AG09319 (cell line): ENCODE data around the gene ATP6V1D.

Experiments
- DNase-seq: peaks from one replicate; pipeline ENCODE4 v3.0.0-alpha.2; 2010; ENCODE audit warnings: low read depth; ENCODE audit errors: extremely low read depth
- TF ChIP-seq, protein P1 (sequence below): IDR thresholded peaks from 2 replicates; pipeline ENCODE4 v1.5.1; 2011; ENCODE audit warnings: low read depth, mild to moderate bottlenecking, inconsistent platforms, low read length, moderate library complexity

Gene ATP6V1D

DNA sequence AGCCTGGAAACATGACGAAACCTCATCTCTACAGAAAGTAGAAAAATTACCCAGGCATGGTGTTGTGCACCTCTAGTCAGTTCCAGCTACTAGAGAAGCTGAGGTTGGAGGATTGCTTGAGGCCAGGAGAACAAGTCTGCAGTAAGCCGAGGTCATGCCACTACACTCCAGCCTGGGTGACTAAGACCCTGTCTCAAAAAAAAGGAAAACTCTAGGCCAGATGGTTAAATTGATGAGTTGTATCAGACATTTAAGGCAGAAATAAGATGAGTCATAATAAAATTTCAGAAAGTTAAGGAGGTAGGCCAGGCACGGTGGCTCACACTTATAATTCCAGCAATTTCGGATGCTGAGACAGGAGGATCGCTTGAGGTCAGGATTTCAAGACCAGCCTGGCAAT is 11.2 kb upstream of the ATP6V1D start:
- TF ChIP-seq, protein P1, sequence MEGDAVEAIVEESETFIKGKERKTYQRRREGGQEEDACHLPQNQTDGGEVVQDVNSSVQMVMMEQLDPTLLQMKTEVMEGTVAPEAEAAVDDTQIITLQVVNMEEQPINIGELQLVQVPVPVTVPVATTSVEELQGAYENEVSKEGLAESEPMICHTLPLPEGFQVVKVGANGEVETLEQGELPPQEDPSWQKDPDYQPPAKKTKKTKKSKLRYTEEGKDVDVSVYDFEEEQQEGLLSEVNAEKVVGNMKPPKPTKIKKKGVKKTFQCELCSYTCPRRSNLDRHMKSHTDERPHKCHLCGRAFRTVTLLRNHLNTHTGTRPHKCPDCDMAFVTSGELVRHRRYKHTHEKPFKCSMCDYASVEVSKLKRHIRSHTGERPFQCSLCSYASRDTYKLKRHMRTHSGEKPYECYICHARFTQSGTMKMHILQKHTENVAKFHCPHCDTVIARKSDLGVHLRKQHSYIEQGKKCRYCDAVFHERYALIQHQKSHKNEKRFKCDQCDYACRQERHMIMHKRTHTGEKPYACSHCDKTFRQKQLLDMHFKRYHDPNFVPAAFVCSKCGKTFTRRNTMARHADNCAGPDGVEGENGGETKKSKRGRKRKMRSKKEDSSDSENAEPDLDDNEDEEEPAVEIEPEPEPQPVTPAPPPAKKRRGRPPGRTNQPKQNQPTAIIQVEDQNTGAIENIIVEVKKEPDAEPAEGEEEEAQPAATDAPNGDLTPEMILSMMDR: no peak
- DNase-seq: no peak

GRCh38 chr14:67365476-67365875 is 5.9 kb upstream of the ATP6V1D start:
- TF ChIP-seq, protein P1: no peak
- DNase-seq: no peak

DNA sequence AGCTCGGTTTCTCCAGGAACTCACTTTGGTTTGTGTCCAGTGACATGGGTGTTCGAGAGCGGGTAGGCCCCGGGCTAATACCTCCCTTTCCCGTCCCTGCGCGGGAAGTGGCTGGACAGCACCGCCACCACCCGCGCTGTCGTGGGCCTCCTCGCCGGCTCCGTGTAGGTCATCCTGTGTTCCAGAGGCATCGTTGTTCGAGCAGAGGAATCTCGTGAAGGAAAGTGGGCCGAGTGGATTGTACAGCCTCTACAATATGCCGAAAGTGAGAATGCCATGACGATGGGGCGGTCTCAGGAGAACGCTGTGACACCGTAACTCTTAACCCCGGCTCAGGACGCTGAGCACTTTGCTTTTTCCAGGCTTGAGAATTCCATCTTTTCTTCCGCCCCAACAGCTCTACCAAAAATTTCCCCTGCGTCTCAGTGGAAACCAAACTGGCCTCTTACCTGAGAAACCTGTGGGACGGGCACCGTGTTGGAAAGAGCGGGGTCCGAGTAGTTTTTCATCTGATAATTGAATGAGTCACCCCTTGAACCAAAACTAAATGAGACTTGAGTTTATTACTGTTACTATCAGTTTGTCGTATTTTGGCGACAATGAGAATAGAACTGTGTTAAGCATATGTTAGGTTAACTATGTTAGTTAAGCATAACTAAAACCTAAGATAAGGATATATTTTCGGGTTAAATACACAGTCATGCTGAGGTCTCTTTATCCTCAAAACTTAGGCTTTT is 1.0 kb upstream of the ATP6V1D start:
- DNase-seq: no peak
- TF ChIP-seq, protein P1: no peak

- TF ChIP-seq, protein P1: no peak
- DNase-seq: peak; percentile 8
Observed at GRCh38 chr14:67358924-67359774, 455 bp downstream of the ATP6V1D start.

DNA sequence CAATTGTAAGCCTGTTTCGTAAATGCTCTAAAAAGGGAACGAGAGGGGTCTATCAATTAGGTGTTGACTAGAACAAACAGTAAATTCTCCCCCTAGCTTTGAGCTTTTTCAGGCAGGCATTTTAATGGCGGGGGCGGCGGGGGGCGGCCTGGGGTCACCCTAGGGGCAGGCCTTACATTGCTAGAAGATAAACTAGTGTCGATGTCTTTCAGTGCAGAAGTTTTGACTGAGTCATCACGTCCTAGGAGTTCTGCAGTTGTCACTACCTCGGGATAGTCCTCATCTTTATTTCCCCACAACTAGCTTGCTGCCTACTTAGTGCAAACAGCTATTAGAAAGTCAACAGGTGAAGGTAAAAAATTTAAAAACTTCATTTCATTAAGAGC is 1.6 kb downstream of the ATP6V1D start:
- no peak for DNase-seq
- TF ChIP-seq, protein P1: no peak

DNA sequence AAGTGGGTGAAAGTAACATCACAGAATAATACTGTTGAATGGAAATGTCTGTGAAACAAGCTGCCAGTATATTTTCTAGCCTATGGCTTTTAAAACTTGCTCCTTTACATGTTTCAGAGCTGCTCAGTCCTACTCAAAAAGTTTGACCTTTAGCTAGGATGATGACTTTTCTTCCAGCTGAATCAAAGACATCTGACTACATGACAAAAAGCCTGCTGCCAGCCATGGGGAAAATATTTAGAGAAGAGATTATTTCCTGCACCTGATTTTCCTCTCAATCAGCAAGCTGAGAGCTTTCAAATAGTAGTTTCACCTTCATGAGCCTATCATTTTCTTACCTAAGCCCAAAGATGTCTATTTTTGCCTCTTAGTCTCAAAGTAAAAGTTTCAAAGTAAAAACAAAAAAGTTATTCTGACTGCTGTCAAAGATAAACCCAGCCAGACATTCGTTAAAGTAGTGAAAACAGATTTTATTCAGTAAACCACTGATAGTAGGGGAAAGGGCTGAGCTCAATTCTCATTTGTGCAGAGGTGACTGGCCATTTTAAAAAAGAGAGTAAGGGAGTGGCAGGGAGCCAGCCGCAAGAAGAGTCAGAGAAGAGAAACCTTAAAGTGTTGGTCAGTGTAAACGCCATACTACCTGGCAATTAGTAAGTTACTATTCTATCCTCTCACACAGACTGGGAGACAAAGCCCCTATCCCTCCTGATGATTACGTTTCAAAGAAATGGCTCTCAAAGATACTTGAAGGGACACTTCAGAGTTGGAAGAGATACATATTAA is 2.2 kb downstream of the ATP6V1D start:
- TF ChIP-seq, protein P1: no peak
- DNase-seq: no peak

- TF ChIP-seq, protein P1: no peak
- no peak for DNase-seq
Observed at GRCh38 chr14:67352055-67352454, 7.5 kb downstream of the ATP6V1D start.
